H1 (cell line): ENCODE results near the gene MLF1. TPM values are rescaled to one million over a fixed set of nuclear protein-coding genes. Genes with fewer than 3 reads are reported as not detected.

Experiments
- CTCF ChIA-PET: fragments of 300-600 bp; sonication (Branson Sonifier 250); formaldehyde crosslinking; loops from one replicate; lab custom pipeline; 2021; ENCODE audit not compliant: partially characterized antibody; lab: Charles Lee
- POLR2A ChIA-PET: fragments of 300-600 bp; sonication (Branson Sonifier 250); formaldehyde crosslinking; loops from one replicate; lab custom pipeline; 2021; ENCODE audit warnings: inconsistent platforms; ENCODE audit not compliant: partially characterized antibody; lab: Charles Lee
- DNase-seq, 2 experiments: peaks; one replicate each; pipeline versions ENCODE4 v3.0.0 to v3.0.0-alpha.2; 2010 to 2022; ENCODE audit warnings: low spot score in 2 of 2, low read depth in 1 of 2, mixed read lengths in 1 of 2
- FAIRE-seq: peaks from 2 replicates; lab custom pipeline; 2011; peaks lifted over from hg19 to GRCh38; lab: Jason Lieb, UNC
- H2AFZ ChIP-seq: 2 replicates; pipeline ENCODE4 v1.8.1; 2012; ENCODE audit warnings: low read length, inconsistent platforms
- H2AK5ac ChIP-seq: 2 replicates; pipeline ENCODE4 v1.6.1; 2013; ENCODE audit warnings: low read depth, low read length
- H2BK120ac ChIP-seq: replicated peaks from 2 replicates; pipeline ENCODE3; 2013; ENCODE audit warnings: low read depth, low read length, inconsistent platforms
- H2BK12ac ChIP-seq: 2 replicates; pipeline ENCODE4 v1.6.1; 2013; ENCODE audit warnings: low read depth, low read length
- H2BK15ac ChIP-seq: 2 replicates; pipeline ENCODE4 v1.6.1; 2013; ENCODE audit warnings: low read length
- H2BK20ac ChIP-seq: 2 replicates; pipeline ENCODE4 v1.6.1; 2013; ENCODE audit warnings: low read length
- H2BK5ac ChIP-seq: 2 replicates; pipeline ENCODE4 v1.6.1; 2013; ENCODE audit warnings: low read depth, low read length
- H3K14ac ChIP-seq: 2 replicates; pipeline ENCODE4 v1.6.1; 2013; ENCODE audit warnings: inconsistent platforms; ENCODE audit not compliant: insufficient read length
- H3K18ac ChIP-seq: 2 replicates; pipeline ENCODE4 v1.6.1; 2013; ENCODE audit warnings: low read length; ENCODE audit errors: extremely low read depth
- H3K23ac ChIP-seq: 2 replicates; pipeline ENCODE4 v1.6.1; 2013; ENCODE audit warnings: inconsistent platforms; ENCODE audit not compliant: insufficient read length
- H3K23me2 ChIP-seq: 2 replicates; pipeline ENCODE4 v1.6.1; 2013; ENCODE audit warnings: low read depth, low read length
- H3K27ac ChIP-seq: 2 replicates; pipeline ENCODE4 v1.6.1; 2011; ENCODE audit warnings: low read depth, low read length, inconsistent platforms
- H3K27me3 ChIP-seq, 4 experiments: replicated peaks in 1 of 4; 1 replicate in 1 of 4; 2 replicates in 3 of 4; pipeline versions ENCODE4 v1.6.1 to v1.8.1; 2011 to 2013; ENCODE audit warnings: low read length in 3 of 4, mild to moderate bottlenecking in 3 of 4, inconsistent platforms in 2 of 4, mixed read lengths in 2 of 4, moderate library complexity in 1 of 4; ENCODE audit not compliant: control insufficient read depth in 3 of 4, insufficient read depth in 3 of 4; ENCODE audit errors: extremely low read depth in 1 of 4
- H3K36me3 ChIP-seq, 4 experiments: 2 replicates each; pipeline versions ENCODE4 v1.6.1 to v1.8.1; 2011 to 2013; ENCODE audit warnings: mild to moderate bottlenecking in 4 of 4, low read length in 3 of 4, moderate library complexity in 2 of 4, control low read depth in 1 of 4, inconsistent platforms in 1 of 4; ENCODE audit not compliant: insufficient read depth in 4 of 4, control insufficient read depth in 2 of 4
- H3K4ac ChIP-seq: replicated peaks from 2 replicates; pipeline ENCODE3; 2013; ENCODE audit warnings: low read length, low read depth, mixed read lengths, inconsistent platforms; ENCODE audit not compliant: insufficient read length
- H3K4me1 ChIP-seq, 4 experiments: replicated peaks in 1 of 4; 1 replicate in 1 of 4; 2 replicates in 3 of 4; pipeline versions ENCODE4 v1.6.1 to v1.8.1; 2011 to 2013; ENCODE audit warnings: low read length in 3 of 4, inconsistent platforms in 2 of 4, mixed read lengths in 1 of 4; ENCODE audit not compliant: insufficient read depth in 4 of 4, control insufficient read depth in 3 of 4
- H3K4me2 ChIP-seq, 2 experiments: 2 replicates each; pipeline versions ENCODE4 v1.6.1 to v1.8.1; 2011 to 2013; ENCODE audit warnings: low read depth in 2 of 2, low read length in 2 of 2, control low read depth in 1 of 2, inconsistent platforms in 1 of 2, mild to moderate bottlenecking in 1 of 2; ENCODE audit not compliant: insufficient read depth in 1 of 2
- H3K4me3 ChIP-seq, 4 experiments: fragments of 200-600, 300-600 bp in 1 of 4; sonication (generic), shearing (Covaris generic), sonication (Bioruptor Twin) in 1 of 4; 2 replicates each; pipeline versions ENCODE4 v1.5.1 to v1.8.1; 2011 to 2016; ENCODE audit warnings: low read length in 4 of 4, low read depth in 3 of 4, control low read depth in 2 of 4, inconsistent platforms in 2 of 4, mild to moderate bottlenecking in 2 of 4, mixed read lengths in 1 of 4, moderate library complexity in 1 of 4; ENCODE audit not compliant: insufficient read depth in 2 of 4; ENCODE audit errors: extremely low read depth in 1 of 4
- H3K56ac ChIP-seq: replicated peaks from 2 replicates; pipeline ENCODE3; 2013; ENCODE audit warnings: low read depth, mild to moderate bottlenecking, mixed read lengths, low read length, inconsistent platforms; ENCODE audit not compliant: insufficient read length
- H3K79me1 ChIP-seq: 2 replicates; pipeline ENCODE4 v1.6.1; 2013; ENCODE audit warnings: low read depth, low read length, control low read depth
- H3K79me2 ChIP-seq, 2 experiments: 2 replicates each; pipeline versions ENCODE4 v1.6.1 to v1.8.1; 2012 to 2013; ENCODE audit warnings: low read length in 2 of 2, mild to moderate bottlenecking in 2 of 2, inconsistent platforms in 1 of 2; ENCODE audit not compliant: insufficient read depth in 2 of 2, control insufficient read depth in 1 of 2
- H3K9ac ChIP-seq, 4 experiments: replicated peaks in 1 of 4; 1 replicate in 1 of 4; 2 replicates in 3 of 4; pipeline versions ENCODE4 v1.6.1 to v1.8.1; 2011 to 2013; ENCODE audit warnings: low read depth in 3 of 4, low read length in 3 of 4, control low read depth in 2 of 4, mild to moderate bottlenecking in 2 of 4, moderate library complexity in 2 of 4, inconsistent platforms in 1 of 4; ENCODE audit errors: extremely low read depth in 1 of 4
- H3K9me3 ChIP-seq, 2 experiments: 2 replicates each; pipeline versions ENCODE4 v1.6.1 to v1.8.1; 2012 to 2013; ENCODE audit warnings: mild to moderate bottlenecking in 2 of 2, moderate library complexity in 2 of 2, control low read depth in 1 of 2, inconsistent platforms in 1 of 2, low read depth in 1 of 2, low read length in 1 of 2, mixed read lengths in 1 of 2; ENCODE audit not compliant: insufficient read depth in 2 of 2
- H4K20me1 ChIP-seq, 2 experiments: replicated peaks in 1 of 2; 2 replicates each; pipeline versions ENCODE3 to v1.8.1; 2011 to 2013; ENCODE audit warnings: inconsistent platforms in 2 of 2, low read length in 2 of 2, mild to moderate bottlenecking in 1 of 2; ENCODE audit not compliant: insufficient read depth in 2 of 2, control insufficient read depth in 1 of 2
- H4K5ac ChIP-seq: 2 replicates; pipeline ENCODE4 v1.6.1; 2013; ENCODE audit warnings: low read length, low read depth, mixed read lengths, inconsistent platforms; ENCODE audit not compliant: insufficient read length
- H4K8ac ChIP-seq: 2 replicates; pipeline ENCODE4 v1.8.0; 2013; ENCODE audit warnings: mild to moderate bottlenecking, moderate library complexity, low read length, inconsistent platforms; ENCODE audit not compliant: insufficient read depth; ENCODE audit errors: extremely low read depth
- H4K91ac ChIP-seq: replicated peaks from 2 replicates; pipeline ENCODE3; 2013; ENCODE audit warnings: low read length, mixed read lengths, inconsistent platforms; ENCODE audit not compliant: insufficient read length
- ASH2L ChIP-seq: fragments of 200-600, 300-600 bp; sonication (generic); IDR thresholded peaks from one replicate; pipeline ENCODE4 v1.7.1; 2017; ENCODE audit warnings: low read length
- CEBPB ChIP-seq: IDR thresholded peaks from 2 replicates; pipeline ENCODE4 v1.6.1; 2012; ENCODE audit warnings: low read depth, low read length
- CHD1 ChIP-seq: IDR thresholded peaks from 2 replicates; pipeline ENCODE4 v1.6.1; 2012; ENCODE audit warnings: low read depth, low read length, improper control_type of control experiment
- CHD2 ChIP-seq: IDR thresholded peaks from 2 replicates; pipeline ENCODE4 v1.6.1; 2012; ENCODE audit warnings: low read length, improper control_type of control experiment
- EGR1 ChIP-seq: IDR thresholded peaks from 2 replicates; pipeline ENCODE4 v1.6.1; 2011; ENCODE audit warnings: low read depth, low read length, borderline replicate concordance
- GABPA ChIP-seq: IDR thresholded peaks from 2 replicates; pipeline ENCODE4 v1.6.1; 2011; ENCODE audit warnings: mild to moderate bottlenecking, low read length, moderate library complexity, borderline replicate concordance; ENCODE audit not compliant: insufficient read depth
- HDAC6 ChIP-seq: IDR thresholded peaks from one replicate; pipeline ENCODE4 v1.7.1; 2012; ENCODE audit warnings: low read depth, mild to moderate bottlenecking, inconsistent platforms, low read length, moderate library complexity
- KDM1A ChIP-seq: fragments of 200-600, 300-600 bp; sonication (generic); IDR thresholded peaks from 2 replicates; pipeline ENCODE4 v1.7.1; 2016; ENCODE audit warnings: mild to moderate bottlenecking, low read length, borderline replicate concordance
- NRF1 ChIP-seq: IDR thresholded peaks from 2 replicates; pipeline ENCODE4 v1.6.1; 2011; ENCODE audit warnings: mild to moderate bottlenecking, low read depth, low read length, improper control_type of control experiment
- SP1 ChIP-seq: IDR thresholded peaks from 2 replicates; pipeline ENCODE4 v1.6.1; 2011; ENCODE audit warnings: low read depth, low read length
- YY1 ChIP-seq: IDR thresholded peaks from 2 replicates; pipeline ENCODE4 v1.6.1; 2011; ENCODE audit warnings: low read depth, mild to moderate bottlenecking, low read length
- polyA plus RNA-seq, 7 experiments: library from polyadenylated mRNA; depleted of rRNA in 3 of 7; stranded (reverse) in 5 of 7; unstranded in 2 of 7; fragments of >200 nt in 5 of 7; fragments of 200-250 nt in 2 of 7; gene quantifications; 1 replicate in 5 of 7; 2 replicates in 1 of 7; 4 replicates in 1 of 7; pipeline versions ENCODE4 v1.2.1 to v1.2.3, GENCODE V29; 2011 to 2013; ENCODE audit warnings: missing spikeins in 2 of 7, mixed read lengths in 2 of 7
- total RNA-seq: library from RNA; stranded (reverse); fragmentation: NEBNext Ultra II Directional; extraction: Animal tissue kit (Norgen Biotek cat#: 25700); gene quantifications from 2 replicates; pipeline ENCODE4 v1.2.1, GENCODE V29; 2021
- TF ChIP-seq, protein P1 (sequence below): IDR thresholded peaks from 2 replicates; pipeline ENCODE4 v1.6.1; 2012; ENCODE audit warnings: inconsistent platforms
- TF ChIP-seq, protein P2 (sequence below): IDR thresholded peaks from 2 replicates; pipeline ENCODE4 v1.6.1; 2012; ENCODE audit warnings: inconsistent platforms

MLF1 gene
- total and polyA plus RNA-seq, 2 of the 8 experiments (the other 6 are each of a cell fraction or from before 2014, with no cell fraction given), result 13.4 to 48.9 TPM

GRCh38 chr3:158563076-158563475 lies 7.9 kb upstream of the MLF1 start:
- FAIRE-seq (no peak), DNase-seq (no peak)
- no peaks in the 10 kb centered on the region for H3K27me3 ChIP-seq
- H3K9me3 ChIP-seq, result no peaks in the 10 kb centered on the region
- H3K4me2 ChIP-seq, result no peak overlapping the region
- H3K4me1 ChIP-seq, result no peaks in the 10 kb centered on the region
- no peaks in the 10 kb centered on the region for H3K79me1 ChIP-seq
- no peak overlapping the region for H2AFZ ChIP-seq
- no peak overlapping the region for H2AK5ac ChIP-seq
- no peaks in the 10 kb centered on the region for H3K79me2 ChIP-seq
- H3K14ac ChIP-seq, result no peak overlapping the region
- no peak overlapping the region for H3K4ac ChIP-seq
- CTCF ChIA-PET, result interaction anchor here (0.9 to 2.4 kb wide), 4 partner anchors 8 to 23 kb away, joined by 4 to 13 read pairs (median 5); partner anchors contain the start of gene MLF1
- no peak overlapping the region for H3K23ac ChIP-seq
- no peak overlapping the region for H4K5ac ChIP-seq
- TF ChIP-seq YY1 (no peak), GABPA (no peak), CEBPB (no peak), SP1 (no peak), CHD2 (no peak), HDAC6 (no peak), ASH2L (no peak), NRF1 (no peak), CHD1 (no peak), EGR1 (no peak), KDM1A (no peak)
- TF ChIP-seq, protein P1, sequence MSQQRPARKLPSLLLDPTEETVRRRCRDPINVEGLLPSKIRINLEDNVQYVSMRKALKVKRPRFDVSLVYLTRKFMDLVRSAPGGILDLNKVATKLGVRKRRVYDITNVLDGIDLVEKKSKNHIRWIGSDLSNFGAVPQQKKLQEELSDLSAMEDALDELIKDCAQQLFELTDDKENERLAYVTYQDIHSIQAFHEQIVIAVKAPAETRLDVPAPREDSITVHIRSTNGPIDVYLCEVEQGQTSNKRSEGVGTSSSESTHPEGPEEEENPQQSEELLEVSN, result no peak
- TF ChIP-seq, protein P2, sequence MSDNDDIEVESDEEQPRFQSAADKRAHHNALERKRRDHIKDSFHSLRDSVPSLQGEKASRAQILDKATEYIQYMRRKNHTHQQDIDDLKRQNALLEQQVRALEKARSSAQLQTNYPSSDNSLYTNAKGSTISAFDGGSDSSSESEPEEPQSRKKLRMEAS, result no peak
- H3K4me3 ChIP-seq, result no peak overlapping the region
- no peak overlapping the region for H2BK5ac ChIP-seq
- POLR2A ChIA-PET, result no interaction called here
- H2BK15ac ChIP-seq, result no peak overlapping the region
- H2BK20ac ChIP-seq, result no peak overlapping the region
- H2BK120ac ChIP-seq, result no peak overlapping the region
- no peak overlapping the region for H3K56ac ChIP-seq
- H3K18ac ChIP-seq, result no peak overlapping the region
- no peak overlapping the region for H3K9ac ChIP-seq
- H4K8ac ChIP-seq, result no peak overlapping the region
- H4K91ac ChIP-seq, result no peak overlapping the region
- no peaks in the 10 kb centered on the region for H4K20me1 ChIP-seq
- H2BK12ac ChIP-seq, result no peak overlapping the region
- H3K27ac ChIP-seq, result no peak overlapping the region
- peaks cover 1% of the 10 kb centered on the region; the same call in 1 of the 2 replicates for H3K23me2 ChIP-seq
- H3K36me3 ChIP-seq, result no peaks in the 10 kb centered on the region
